ENCODE measurements around the gene MIS18A.
"Not testable (repeated sequence)": the region's sequence is repeated elsewhere in the genome, so short reads cannot be mapped to it uniquely, and the experiment has no call there.

Gene MIS18A

DNA sequence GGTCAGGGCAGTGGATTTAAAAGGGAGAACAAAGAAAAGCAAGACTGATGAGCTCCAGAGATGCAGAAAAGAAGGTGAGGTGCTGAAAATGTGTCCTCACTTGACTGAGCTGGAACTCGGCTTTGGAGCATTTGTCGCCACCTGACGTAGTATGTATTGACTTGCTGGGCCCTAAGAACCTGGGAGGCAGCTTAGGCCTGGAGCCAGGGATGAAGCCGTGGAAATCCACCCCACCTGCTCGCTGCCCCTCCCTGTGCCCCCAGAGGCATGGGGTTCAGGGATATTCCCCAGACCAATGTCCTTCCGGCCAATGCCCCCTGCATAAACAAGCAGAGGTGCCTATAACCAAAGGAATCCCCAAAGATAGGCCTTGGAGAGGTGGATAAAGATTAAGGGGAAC is 34.1 kb upstream of the MIS18A start:
- H3K4me3 ChIP-seq (ENCODE audit: low read length), result no peak overlapping the region
- DNase-seq (ENCODE audit: low read depth), result no peak
- no peak for TF ChIP-seq CTCF (conservative IDR thresholded peaks at IDR 0.05; ENCODE audit: low read length)

- no peak overlapping the region for H3K4me3 ChIP-seq (ENCODE audit: low read length)
- TF ChIP-seq CTCF (conservative IDR thresholded peaks at IDR 0.05; ENCODE audit: low read length), result no peak
- no peak for DNase-seq (ENCODE audit: low read depth)
Measured at GRCh38 chr21:32312326-32312725, 33.5 kb upstream of the MIS18A start.

- TF ChIP-seq CTCF (conservative IDR thresholded peaks at IDR 0.05; ENCODE audit: low read length), result no peak
- DNase-seq (ENCODE audit: low read depth), result no peak
- H3K4me3 ChIP-seq (ENCODE audit: low read length), result no peak overlapping the region
Measured at GRCh38 chr21:32311621-32312020, 32.8 kb upstream of the MIS18A start.

GRCh38 chr21:32310976-32311375 is 32.1 kb upstream of the MIS18A start:
- not testable (repeated sequence) for DNase-seq (ENCODE audit: low read depth); H3K4me3 ChIP-seq (ENCODE audit: low read length)

DNA sequence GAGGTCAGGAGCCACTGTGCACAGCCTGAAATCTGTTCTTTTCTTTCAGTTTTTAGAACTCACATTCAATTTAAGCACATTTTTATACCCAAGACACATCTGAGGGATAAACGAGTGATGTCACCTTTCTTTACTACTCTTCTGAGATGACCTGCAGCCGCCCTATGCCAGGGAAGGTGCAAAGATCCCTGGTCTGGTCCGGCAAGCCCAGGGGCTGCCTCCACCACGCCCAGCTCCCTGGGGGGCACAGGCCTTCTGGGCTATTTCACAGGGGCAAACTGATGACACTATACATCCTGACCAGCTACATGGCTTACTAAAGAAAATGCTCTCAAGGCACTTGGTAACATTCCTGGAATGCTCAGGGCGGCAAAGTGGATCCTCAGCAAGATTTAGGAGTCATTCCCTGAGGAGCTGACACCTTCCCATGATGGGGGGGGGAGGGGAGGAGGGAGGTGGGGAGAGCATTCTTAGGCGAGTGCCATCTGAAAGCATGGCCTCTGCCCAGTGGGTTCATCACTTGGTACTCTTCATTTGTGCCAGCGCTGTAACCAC is 31.1 kb upstream of the MIS18A start:
- DNase-seq (ENCODE audit: low read depth), result no peak
- H3K4me3 ChIP-seq (ENCODE audit: low read length), result no peak overlapping the region
- no peak for TF ChIP-seq CTCF (conservative IDR thresholded peaks at IDR 0.05; ENCODE audit: low read length)

DNA sequence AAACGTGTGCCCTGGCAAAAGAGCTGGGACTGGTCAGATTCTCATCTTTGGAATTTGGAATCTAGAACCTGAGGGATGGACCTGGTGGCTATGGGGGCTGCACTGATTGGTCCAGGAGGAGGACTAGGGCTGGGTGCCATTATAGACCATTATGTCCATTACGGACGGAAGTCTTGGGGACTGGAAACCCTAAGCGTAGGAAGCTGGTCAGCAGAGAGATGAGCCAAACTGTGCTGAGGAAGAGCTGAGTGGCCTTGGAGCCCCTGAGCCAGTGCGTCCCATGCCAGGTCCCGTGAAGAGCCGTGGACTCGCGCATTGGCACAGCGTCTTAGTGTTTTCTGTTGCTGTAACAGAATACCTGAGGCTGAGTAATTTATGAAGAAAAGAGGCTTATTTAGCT is 29.8 kb upstream of the MIS18A start:
- DNase-seq (ENCODE audit: low read depth), result no peak
- TF ChIP-seq CTCF (conservative IDR thresholded peaks at IDR 0.05; ENCODE audit: low read length), result no peak
- H3K4me3 ChIP-seq (ENCODE audit: low read length), result no peak overlapping the region

DNA sequence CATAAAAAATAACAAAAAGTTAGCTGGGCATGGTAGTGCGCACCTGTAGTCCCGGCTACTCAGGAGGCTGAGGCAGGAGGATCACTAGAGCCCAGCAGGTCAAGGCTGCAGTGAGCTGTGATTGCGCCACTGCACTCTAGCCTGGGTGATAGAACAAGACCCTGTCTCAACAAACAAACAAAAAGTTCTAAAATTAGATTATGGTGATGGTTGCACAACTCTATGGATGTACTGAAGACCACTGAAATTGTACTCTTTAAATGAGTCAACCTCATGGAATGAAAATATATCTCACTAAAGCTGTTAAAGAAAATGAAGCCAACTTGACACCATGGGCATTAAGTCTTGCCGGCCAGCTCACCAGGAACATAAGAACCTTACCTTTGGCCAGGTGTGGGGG is 28.9 kb upstream of the MIS18A start:
- H3K4me3 ChIP-seq (ENCODE audit: low read length), result no peak overlapping the region
- TF ChIP-seq CTCF (conservative IDR thresholded peaks at IDR 0.05; ENCODE audit: low read length), result no peak
- DNase-seq (ENCODE audit: low read depth), result peak; percentile 40

Data from AG10803 (cell line).